ENCODE measurements around the gene CASK.

CASK gene

DNA sequence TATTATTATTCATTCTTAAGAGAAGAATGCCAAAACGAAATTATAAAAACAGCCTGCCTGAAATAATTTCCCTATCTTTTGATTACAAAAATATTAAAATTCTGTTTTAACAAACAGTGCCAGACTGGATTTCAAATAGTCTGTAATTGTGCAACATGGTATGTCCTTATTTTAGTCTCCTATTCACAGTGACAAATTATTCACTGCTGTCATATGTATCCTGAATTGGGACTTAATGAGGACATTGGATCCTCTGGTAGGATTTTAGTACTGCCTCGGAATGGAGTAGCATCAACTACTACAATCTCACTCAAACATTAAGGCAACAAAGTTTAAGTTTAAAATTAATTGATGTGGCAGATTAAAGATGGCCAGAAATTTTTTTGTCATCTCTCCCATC is 97.6 kb downstream of the CASK start:
- no peak overlapping the region for H3K27ac ChIP-seq
- H3K9me3 ChIP-seq (ENCODE audit: control insufficient read depth, low read length) = no peaks in the 10 kb centered on the region
- no peak overlapping the region for H2AFZ ChIP-seq

DNA sequence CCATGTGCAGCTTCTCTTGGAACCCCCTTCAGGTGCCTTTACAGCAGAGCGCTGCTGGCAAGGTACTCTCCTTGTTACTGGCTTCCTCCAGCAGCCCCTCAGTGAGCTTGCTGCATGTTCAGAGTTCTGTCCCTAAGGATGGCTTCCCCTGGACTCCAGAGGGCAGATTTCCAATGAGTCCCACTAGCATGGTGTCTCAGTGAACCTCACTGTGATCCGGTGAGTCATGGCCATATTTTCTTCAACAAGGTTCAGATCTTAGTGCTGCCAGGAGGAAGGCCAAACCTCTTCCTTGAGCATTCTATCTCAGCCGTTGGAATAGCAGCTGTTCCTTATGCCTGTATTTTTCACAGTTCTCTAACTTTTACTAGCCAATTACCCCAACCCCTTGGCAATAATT is 98.8 kb downstream of the CASK start:
- no peaks in the 10 kb centered on the region for H3K36me3 ChIP-seq (ENCODE audit: control insufficient read depth, insufficient read depth, low read length)
- no peaks in the 10 kb centered on the region for H3K9me3 ChIP-seq (ENCODE audit: control insufficient read depth, low read length)
- no peaks in the 10 kb centered on the region for H3K79me2 ChIP-seq
- H3K9ac ChIP-seq = no peak overlapping the region
- no peak overlapping the region for H3K4me2 ChIP-seq (ENCODE audit: low read length)
- H3K4me1 ChIP-seq = no peaks in the 10 kb centered on the region
- no peaks in the 10 kb centered on the region for H3K27me3 ChIP-seq (ENCODE audit: control insufficient read depth, insufficient read depth, low read length)
- H3K27ac ChIP-seq = no peak overlapping the region
- H3K4me3 ChIP-seq (ENCODE audit: low read depth, low read length) = no peak overlapping the region
- H2AFZ ChIP-seq = no peak overlapping the region
- TF ChIP-seq, protein P1, sequence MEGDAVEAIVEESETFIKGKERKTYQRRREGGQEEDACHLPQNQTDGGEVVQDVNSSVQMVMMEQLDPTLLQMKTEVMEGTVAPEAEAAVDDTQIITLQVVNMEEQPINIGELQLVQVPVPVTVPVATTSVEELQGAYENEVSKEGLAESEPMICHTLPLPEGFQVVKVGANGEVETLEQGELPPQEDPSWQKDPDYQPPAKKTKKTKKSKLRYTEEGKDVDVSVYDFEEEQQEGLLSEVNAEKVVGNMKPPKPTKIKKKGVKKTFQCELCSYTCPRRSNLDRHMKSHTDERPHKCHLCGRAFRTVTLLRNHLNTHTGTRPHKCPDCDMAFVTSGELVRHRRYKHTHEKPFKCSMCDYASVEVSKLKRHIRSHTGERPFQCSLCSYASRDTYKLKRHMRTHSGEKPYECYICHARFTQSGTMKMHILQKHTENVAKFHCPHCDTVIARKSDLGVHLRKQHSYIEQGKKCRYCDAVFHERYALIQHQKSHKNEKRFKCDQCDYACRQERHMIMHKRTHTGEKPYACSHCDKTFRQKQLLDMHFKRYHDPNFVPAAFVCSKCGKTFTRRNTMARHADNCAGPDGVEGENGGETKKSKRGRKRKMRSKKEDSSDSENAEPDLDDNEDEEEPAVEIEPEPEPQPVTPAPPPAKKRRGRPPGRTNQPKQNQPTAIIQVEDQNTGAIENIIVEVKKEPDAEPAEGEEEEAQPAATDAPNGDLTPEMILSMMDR (IDR thresholded peaks at IDR 0.05) = no peak

More for the DNA sequence above, 97.6 kb downstream of the CASK start:
- Histone ChIP-seq H3K79me2 (no peaks in the 10 kb centered on the region), H3K4me3 (ENCODE audit: low read depth, low read length) (no peak overlapping the region), H3K4me2 (ENCODE audit: low read length) (no peak overlapping the region), H3K4me1 (no peaks in the 10 kb centered on the region), H3K9ac (no peak overlapping the region), H3K27me3 (ENCODE audit: control insufficient read depth, insufficient read depth, low read length) (no peaks in the 10 kb centered on the region), H3K36me3 (ENCODE audit: control insufficient read depth, insufficient read depth, low read length) (no peaks in the 10 kb centered on the region)
- TF ChIP-seq, protein P1 (IDR thresholded peaks at IDR 0.05) = no peak

DNA sequence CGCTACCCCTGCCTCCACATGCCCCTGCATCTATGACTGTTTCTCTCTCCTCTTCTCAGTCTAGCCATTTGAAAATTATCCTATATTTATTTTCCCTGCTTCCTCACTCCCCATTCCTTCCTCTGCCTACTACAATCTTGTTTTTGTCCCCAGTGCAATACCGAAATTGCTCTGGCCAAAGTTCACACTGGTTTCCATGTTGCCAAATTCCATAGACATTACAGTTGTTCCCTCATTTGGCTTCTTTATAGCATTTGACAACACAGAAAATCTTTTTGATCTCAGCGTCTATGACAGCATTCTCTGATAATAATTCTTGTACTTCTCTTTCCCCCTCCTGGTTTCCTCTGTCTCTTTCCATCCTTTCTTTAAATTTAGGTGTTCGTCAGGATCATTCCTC is 100.0 kb downstream of the CASK start:
- no peaks in the 10 kb centered on the region for H3K27me3 ChIP-seq (ENCODE audit: control insufficient read depth, insufficient read depth, low read length)
- no peaks in the 10 kb centered on the region for H3K4me1 ChIP-seq
- TF ChIP-seq, protein P1 (IDR thresholded peaks at IDR 0.05) = no peak
- no peak overlapping the region for H3K9ac ChIP-seq
- H3K4me2 ChIP-seq (ENCODE audit: low read length) = no peak overlapping the region
- no peak overlapping the region for H3K4me3 ChIP-seq (ENCODE audit: low read depth, low read length)
- no peaks in the 10 kb centered on the region for H3K79me2 ChIP-seq
- no peak overlapping the region for H2AFZ ChIP-seq
- H3K27ac ChIP-seq = no peak overlapping the region
- H3K36me3 ChIP-seq (ENCODE audit: control insufficient read depth, insufficient read depth, low read length) = no peaks in the 10 kb centered on the region
- no peaks in the 10 kb centered on the region for H3K9me3 ChIP-seq (ENCODE audit: control insufficient read depth, low read length)

DNA sequence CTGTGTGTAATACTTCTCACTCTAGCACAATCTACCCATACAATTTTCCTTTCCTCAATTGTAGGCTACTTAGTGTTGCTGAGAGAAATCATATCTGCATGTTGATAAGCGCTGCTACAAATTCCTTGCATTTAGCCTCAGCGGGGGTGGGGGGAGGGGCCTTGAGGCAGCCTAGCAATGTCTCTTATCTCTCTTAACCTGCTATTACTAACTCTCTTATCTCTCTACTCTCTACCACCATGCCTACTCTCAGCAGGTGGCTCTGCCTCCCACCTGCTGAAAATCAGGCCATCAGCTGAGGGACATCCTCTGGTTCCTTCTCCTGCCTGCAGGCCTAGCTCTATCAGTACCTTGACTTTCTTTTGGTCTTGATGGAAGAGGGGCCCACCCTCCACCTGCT is 100.5 kb downstream of the CASK start:
- H3K4me1 ChIP-seq = no peaks in the 10 kb centered on the region
- no peaks in the 10 kb centered on the region for H3K79me2 ChIP-seq
- H3K36me3 ChIP-seq (ENCODE audit: control insufficient read depth, insufficient read depth, low read length) = no peaks in the 10 kb centered on the region
- H3K9ac ChIP-seq = no peak overlapping the region
- TF ChIP-seq, protein P1 (IDR thresholded peaks at IDR 0.05) = no peak
- no peak overlapping the region for H3K4me2 ChIP-seq (ENCODE audit: low read length)
- no peaks in the 10 kb centered on the region for H3K27me3 ChIP-seq (ENCODE audit: control insufficient read depth, insufficient read depth, low read length)
- no peak overlapping the region for H3K4me3 ChIP-seq (ENCODE audit: low read depth, low read length)
- no peak overlapping the region for H3K27ac ChIP-seq
- H2AFZ ChIP-seq = no peak overlapping the region
- no peaks in the 10 kb centered on the region for H3K9me3 ChIP-seq (ENCODE audit: control insufficient read depth, low read length)

DNA sequence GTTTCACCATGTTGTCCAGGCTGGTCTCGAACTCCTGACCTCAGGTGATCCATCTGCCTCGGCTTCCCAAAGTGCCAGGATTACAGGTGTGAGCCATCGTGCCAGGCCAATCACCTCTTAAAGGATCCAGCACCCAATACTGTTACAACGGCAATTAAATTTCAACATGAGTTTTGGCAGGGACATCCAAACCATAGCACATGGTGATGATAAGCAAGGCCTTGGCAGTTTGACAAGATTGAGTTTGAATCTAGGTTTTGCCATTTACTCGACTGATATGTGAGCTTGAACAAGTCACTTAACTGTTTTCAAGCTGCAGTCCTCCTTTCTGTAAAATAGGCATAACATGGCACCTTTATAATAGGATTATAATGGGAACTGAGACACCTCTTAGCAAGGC is 115.3 kb downstream of the CASK start:
- H3K27me3 ChIP-seq (ENCODE audit: control insufficient read depth, insufficient read depth, low read length) = no peaks in the 10 kb centered on the region
- TF ChIP-seq, protein P1 (IDR thresholded peaks at IDR 0.05) = no peak
- no peaks in the 10 kb centered on the region for H3K9me3 ChIP-seq (ENCODE audit: control insufficient read depth, low read length)
- H2AFZ ChIP-seq = no peak overlapping the region
- H3K36me3 ChIP-seq (ENCODE audit: control insufficient read depth, insufficient read depth, low read length) = no peaks in the 10 kb centered on the region
- H3K79me2 ChIP-seq = no peaks in the 10 kb centered on the region
- no peak overlapping the region for H3K4me2 ChIP-seq (ENCODE audit: low read length)
- H3K4me1 ChIP-seq = no peaks in the 10 kb centered on the region
- no peak overlapping the region for H3K27ac ChIP-seq
- H3K9ac ChIP-seq = no peak overlapping the region
- H3K4me3 ChIP-seq (ENCODE audit: low read depth, low read length) = no peak overlapping the region

All from parathyroid adenoma (tissue), 2 donors.